PC-3 (cell line): Measurements from ENCODE around the gene LAMA3. TPM values are rescaled to one million over a fixed set of nuclear protein-coding genes. Genes with fewer than 3 reads are reported as not detected.

Experiments used
- ATAC-seq: fragments of 200-7000 bp; cut with Tn5 transposase; 2 replicates; pipeline ENCODE4 v1.9.1; 2020; ENCODE audit warnings: mild to moderate bottlenecking, moderate library complexity
- BruUV-seq: library from RNA; stranded (reverse); fragments of 400-500 nt; replicated peaks from 2 replicates; lab custom pipeline; 2021; lab: Mats Ljungman, UMichigan
- CTCF ChIA-PET: fragments of 300-600 bp; sonication (Branson Sonifier 250); formaldehyde crosslinking; loops from one replicate; lab custom pipeline; 2022; ENCODE audit warnings: antibody characterized with exemption; lab: Charles Lee
- POLR2A ChIA-PET: fragments of 300-600 bp; sonication (Branson Sonifier 250); formaldehyde crosslinking; loops from one replicate; lab custom pipeline; 2022; ENCODE audit warnings: antibody characterized with exemption; ENCODE audit not compliant: unreplicated experiment; lab: Charles Lee
- DNase-seq: peaks from one replicate; pipeline ENCODE4 v3.0.0-alpha.2; 2015
- H2AFZ ChIP-seq: fragments of 300-600 bp; sonication (generic); 2 replicates; pipeline ENCODE4 v1.6.0; 2016; ENCODE audit warnings: antibody characterized with exemption, low read length
- H3F3A ChIP-seq: fragments of 300-600 bp; sonication (generic); one replicate; pipeline ENCODE4 v1.6.0; 2017; ENCODE audit warnings: antibody characterized with exemption, low read length, control low read depth, mild to moderate bottlenecking; ENCODE audit not compliant: unreplicated experiment
- H3K27ac ChIP-seq: fragments of 300-600 bp; sonication (generic); 2 replicates; pipeline ENCODE4 v1.5.1; 2016; ENCODE audit warnings: mild to moderate bottlenecking, low read length
- H3K27me3 ChIP-seq: fragments of 300-600 bp; sonication (generic); 2 replicates; pipeline ENCODE4 v1.6.1; 2016; ENCODE audit warnings: low read length, mixed read lengths
- H3K36me3 ChIP-seq: fragments of 300-600 bp; sonication (generic); 2 replicates; pipeline ENCODE4 v1.6.1; 2016; ENCODE audit warnings: low read depth, mixed run types, low read length, mixed read lengths
- H3K4me1 ChIP-seq: fragments of 300-600 bp; sonication (generic); 2 replicates; pipeline ENCODE4 v1.5.1; 2016; ENCODE audit warnings: low read length; ENCODE audit not compliant: insufficient read depth
- H3K4me2 ChIP-seq: fragments of 300-600 bp; sonication (generic); 2 replicates; pipeline ENCODE4 v1.6.0; 2016; ENCODE audit warnings: low read length
- H3K4me3 ChIP-seq: fragments of 300-600 bp; sonication (generic); 2 replicates; pipeline ENCODE4 v1.5.1; 2016; ENCODE audit warnings: mild to moderate bottlenecking, low read length, mixed read lengths
- H3K79me2 ChIP-seq: fragments of 300-600 bp; sonication (generic); 2 replicates; pipeline ENCODE4 v1.6.1; 2017; ENCODE audit warnings: low read length, mixed read lengths
- H3K9ac ChIP-seq: fragments of 300-600 bp; sonication (generic); 2 replicates; pipeline ENCODE4 v1.6.0; 2016; ENCODE audit warnings: mild to moderate bottlenecking, low read length
- H3K9me2 ChIP-seq: fragments of 300-600 bp; sonication (generic); replicated peaks from 2 replicates; pipeline ENCODE4 v1.6.1; 2016; ENCODE audit warnings: mixed run types, low read length, mixed read lengths
- H3K9me3 ChIP-seq: fragments of 300-600 bp; sonication (generic); 2 replicates; pipeline ENCODE4 v1.6.1; 2016; ENCODE audit warnings: low read length, mixed read lengths
- H4K20me1 ChIP-seq: fragments of 300-600 bp; sonication (generic); 2 replicates; pipeline ENCODE4 v1.6.1; 2016; ENCODE audit warnings: low read length, mixed read lengths
- CTCF ChIP-seq: fragments of 300-600 bp; sonication (generic); conservative IDR thresholded peaks from 2 replicates; pipeline ENCODE4 v1.5.1; 2017; ENCODE audit warnings: antibody characterized with exemption, low read depth, mild to moderate bottlenecking, low read length
- EZH2 ChIP-seq: fragments of 300-600 bp; sonication (generic); IDR thresholded peaks from one replicate; pipeline ENCODE4 v1.6.1; 2017; ENCODE audit warnings: antibody characterized with exemption, mild to moderate bottlenecking, low read length; ENCODE audit not compliant: unreplicated experiment
- EZH2phosphoT487 ChIP-seq: fragments of 300-600 bp; sonication (generic); IDR thresholded peaks from 2 replicates; pipeline ENCODE4 v1.6.1; 2018; ENCODE audit warnings: mild to moderate bottlenecking, antibody characterized with exemption, low read length, borderline replicate concordance
- intact Hi-C: fragments of 100-400 bp; cut with micrococcal nuclease; formaldehyde crosslinking; loops from 2 replicates; pipeline ENCODE4 v1.9.0; 2023
- total RNA-seq: library from RNA; depleted of rRNA; stranded (reverse); fragments of >200 nt; gene quantifications from 2 replicates; pipeline ENCODE4 v1.2.3, GENCODE V29; 2014

Gene LAMA3
- total RNA-seq, 1 experiment from 2014 or later: 224 TPM

DNA sequence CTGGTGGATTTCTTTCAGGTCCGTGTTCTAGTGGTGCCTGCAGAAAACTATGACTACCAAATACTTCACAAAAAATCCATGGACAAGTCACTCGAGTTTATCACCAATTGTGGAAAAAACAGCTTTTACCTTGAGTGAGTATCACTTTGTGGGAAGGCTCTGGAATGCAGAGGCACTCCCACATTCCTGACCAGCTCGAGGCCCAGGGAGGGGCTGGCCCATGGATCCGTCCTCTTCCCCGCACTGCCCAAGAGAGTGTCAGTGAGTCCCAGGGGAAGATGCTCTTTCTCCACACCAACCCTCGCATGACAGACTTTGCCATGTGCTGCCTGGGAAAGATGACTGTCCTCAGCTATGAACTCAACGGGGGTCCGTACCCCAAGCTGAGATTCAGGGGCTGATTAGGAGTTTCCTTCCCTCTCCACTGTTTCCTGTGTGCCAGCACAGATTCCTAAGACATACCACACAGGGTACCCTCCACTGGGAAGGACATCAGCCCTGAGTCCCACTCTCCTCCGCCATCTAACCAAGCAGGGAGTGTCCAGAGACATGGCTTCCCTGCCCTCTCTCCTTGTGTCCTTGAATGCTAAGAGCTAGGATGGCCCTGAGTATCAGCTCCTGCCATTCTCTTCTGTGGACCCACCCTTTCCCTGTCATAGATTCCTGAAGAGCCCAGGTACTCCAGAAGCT lies 155.9 kb downstream of the LAMA3 start:
- H2AFZ ChIP-seq: no peak overlapping the region
- ATAC-seq (peak; percentile 71), DNase-seq (peak; percentile 69)
- H3F3A ChIP-seq: peaks cover 4% of the 10 kb centered on the region
- H3K4me1 ChIP-seq: peaks cover 38% of the 10 kb centered on the region
- H3K79me2 ChIP-seq: no peaks in the 10 kb centered on the region
- H3K9me2 ChIP-seq: no peaks in the 10 kb centered on the region
- intact Hi-C loops: no loop called here
- peaks cover 69% of the 10 kb centered on the region for H3K36me3 ChIP-seq
- BruUV-seq: TSS peak; percentile 34
- H3K27ac ChIP-seq: peak overlapping the region; percentile 29
- ChIA-PET POLR2A (no interaction called here), CTCF (no interaction called here)
- H3K9ac ChIP-seq: no peak overlapping the region
- no peaks in the 10 kb centered on the region for H4K20me1 ChIP-seq
- H3K4me2 ChIP-seq: peak overlapping the region; percentile 18
- no peaks in the 10 kb centered on the region for H3K9me3 ChIP-seq
- no peaks in the 10 kb centered on the region for H3K27me3 ChIP-seq
- no peak for TF ChIP-seq EZH2phosphoT487
- TF ChIP-seq EZH2: no peak
- no peak for TF ChIP-seq CTCF
- no peak overlapping the region for H3K4me3 ChIP-seq

- Histone ChIP-seq H3K9ac (no peak overlapping the region), H3K4me2 (no peak overlapping the region), H3F3A (peaks cover 4% of the 10 kb centered on the region), H3K27me3 (no peaks in the 10 kb centered on the region), H3K36me3 (peaks cover 72% of the 10 kb centered on the region), H3K4me3 (no peak overlapping the region), H3K79me2 (no peaks in the 10 kb centered on the region; the same call in 1 of the 2 replicates), H2AFZ (no peak overlapping the region), H3K9me3 (no peaks in the 10 kb centered on the region), H3K9me2 (no peaks in the 10 kb centered on the region), H3K27ac (no peak overlapping the region), H4K20me1 (no peaks in the 10 kb centered on the region), H3K4me1 (peaks cover 48% of the 10 kb centered on the region)
- TF ChIP-seq EZH2phosphoT487 (no peak), EZH2 (no peak), CTCF (no peak)
- POLR2A ChIA-PET: no interaction called here
- BruUV-seq: no TSS peak
- CTCF ChIA-PET: no interaction called here
- DNase-seq: no peak
- no peak for ATAC-seq
- intact Hi-C loops: no loop called here
These were observed 156.9 kb downstream of the LAMA3 start for GRCh38 chr18:23845988-23846630.
